ENCODE data around the gene NOG.

DNA sequence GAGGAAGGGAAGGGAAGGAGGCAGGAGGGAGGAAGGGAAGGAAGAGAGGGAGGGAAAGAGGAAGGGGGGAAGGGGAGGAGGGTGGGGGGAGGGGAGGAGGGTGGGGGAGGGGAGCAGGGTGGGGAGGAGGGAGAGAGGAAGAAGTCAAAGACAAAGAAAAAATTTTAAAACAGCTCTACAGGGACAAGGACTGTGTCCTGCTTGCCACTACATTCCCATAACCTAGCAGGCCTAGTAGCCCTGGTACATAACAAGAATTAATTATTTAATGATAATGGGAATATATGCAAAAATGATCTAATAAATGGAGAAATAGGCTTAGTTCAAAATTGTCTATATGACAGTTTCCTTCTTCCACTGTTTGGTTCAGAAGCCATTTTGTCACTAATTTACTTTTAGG, 47.6 kb upstream of the NOG start:
- TF ChIP-seq, protein P1, sequence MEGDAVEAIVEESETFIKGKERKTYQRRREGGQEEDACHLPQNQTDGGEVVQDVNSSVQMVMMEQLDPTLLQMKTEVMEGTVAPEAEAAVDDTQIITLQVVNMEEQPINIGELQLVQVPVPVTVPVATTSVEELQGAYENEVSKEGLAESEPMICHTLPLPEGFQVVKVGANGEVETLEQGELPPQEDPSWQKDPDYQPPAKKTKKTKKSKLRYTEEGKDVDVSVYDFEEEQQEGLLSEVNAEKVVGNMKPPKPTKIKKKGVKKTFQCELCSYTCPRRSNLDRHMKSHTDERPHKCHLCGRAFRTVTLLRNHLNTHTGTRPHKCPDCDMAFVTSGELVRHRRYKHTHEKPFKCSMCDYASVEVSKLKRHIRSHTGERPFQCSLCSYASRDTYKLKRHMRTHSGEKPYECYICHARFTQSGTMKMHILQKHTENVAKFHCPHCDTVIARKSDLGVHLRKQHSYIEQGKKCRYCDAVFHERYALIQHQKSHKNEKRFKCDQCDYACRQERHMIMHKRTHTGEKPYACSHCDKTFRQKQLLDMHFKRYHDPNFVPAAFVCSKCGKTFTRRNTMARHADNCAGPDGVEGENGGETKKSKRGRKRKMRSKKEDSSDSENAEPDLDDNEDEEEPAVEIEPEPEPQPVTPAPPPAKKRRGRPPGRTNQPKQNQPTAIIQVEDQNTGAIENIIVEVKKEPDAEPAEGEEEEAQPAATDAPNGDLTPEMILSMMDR (IDR thresholded peaks at IDR 0.05) = no peak
- no peak for TF ChIP-seq ZFX (IDR thresholded peaks at IDR 0.05; ENCODE audit: borderline replicate concordance)

Data from 22Rv1 (cell line).